NCI-H524 (cell line): ENCODE measurements around the gene LRP1B.

Experiments used
- DNase-seq, 2 experiments: peaks; one replicate each; lab custom pipeline; 2025; lab: John Stamatoyannopoulos, UW

Gene LRP1B

GRCh38 chr2:140247451-140248195 lies 1883.2 kb downstream of the LRP1B start:
- DNase-seq, result no peak

- no peak for DNase-seq
Observed at GRCh38 chr2:140246957-140247356, 1883.9 kb downstream of the LRP1B start.

GRCh38 chr2:140246058-140246457 lies 1884.8 kb downstream of the LRP1B start:
- no peak for DNase-seq

GRCh38 chr2:140242889-140243288 lies 1887.9 kb downstream of the LRP1B start:
- DNase-seq, result peak in 1 of 2 experiments; percentile 14

GRCh38 chr2:140234116-140234515 lies 1896.7 kb downstream of the LRP1B start:
- no peak for DNase-seq

GRCh38 chr2:140210963-140211362 lies 1919.9 kb downstream of the LRP1B start:
- DNase-seq, result no peak

GRCh38 chr2:140205093-140205492 lies 1925.7 kb downstream of the LRP1B start:
- no peak for DNase-seq

- no peak for DNase-seq
Observed at GRCh38 chr2:140203347-140203746, 1927.5 kb downstream of the LRP1B start.

GRCh38 chr2:140201572-140201971 lies 1929.2 kb downstream of the LRP1B start:
- DNase-seq, result no peak

GRCh38 chr2:140200764-140201163 lies 1930.1 kb downstream of the LRP1B start:
- DNase-seq, result no peak

- DNase-seq, result no peak
Observed at GRCh38 chr2:140200307-140200706, 1930.5 kb downstream of the LRP1B start.

GRCh38 chr2:140199312-140199711 lies 1931.5 kb downstream of the LRP1B start:
- no peak for DNase-seq

GRCh38 chr2:140187086-140187485 lies 1943.7 kb downstream of the LRP1B start:
- DNase-seq, result no peak

- DNase-seq, result no peak
Observed at GRCh38 chr2:140186313-140186712, 1944.5 kb downstream of the LRP1B start.

GRCh38 chr2:140185076-140185475 lies 1945.7 kb downstream of the LRP1B start:
- DNase-seq, result no peak

- no peak for DNase-seq
Observed at GRCh38 chr2:140183056-140183765, 1947.6 kb downstream of the LRP1B start.
